ENCODE measurements around the gene SLC35E4. TPM values are rescaled to one million over a fixed set of nuclear protein-coding genes. Genes with fewer than 3 reads are reported as not detected.

Gene SLC35E4
- total and polyA plus RNA-seq, 2 experiments from 2014 or later = 2.6 to 11.3 TPM

- H3K4me1 Mint-ChIP-seq = peaks cover 15% of the 10 kb centered on the region
- H3K9me3 Mint-ChIP-seq = peaks cover 3% of the 10 kb centered on the region; the same call in 1 of the 3 replicates
- H3F3A ChIP-seq (replicated peaks; ENCODE audit: low read depth) = peaks cover 10% of the 10 kb centered on the region; the same call in 1 of the 2 replicates
- no peak overlapping the region for H3K4me2 ChIP-seq
- H3K36me3 Mint-ChIP-seq (ENCODE audit: low read depth) = no peaks in the 10 kb centered on the region
- no peak overlapping the region for H2AFZ ChIP-seq
- H3K4me3 ChIP-seq = no peak overlapping the region
- no peaks in the 10 kb centered on the region for H3K36me3 ChIP-seq (ENCODE audit: insufficient read depth)
- no peaks in the 10 kb centered on the region for H3K79me2 ChIP-seq (replicated peaks; ENCODE audit: insufficient read depth)
- TF ChIP-seq CREB1 (CRISPR knock-in tag; IDR thresholded peaks at IDR 0.05; ENCODE audit: low read depth) (no peak), JUNB (IDR thresholded peaks at IDR 0.05; ENCODE audit: unreplicated experiment) (no peak)
- H3K4me3 Mint-ChIP-seq = no peak overlapping the region
- no peak overlapping the region for H3K27ac Mint-ChIP-seq
- H3K27me3 ChIP-seq (ENCODE audit: insufficient read depth) = peaks cover 21% of the 10 kb centered on the region
- ATAC-seq (no peak), DNase-seq (ENCODE audit: low spot score) (no peak)
- H3K9me2 ChIP-seq (ENCODE audit: insufficient read depth) = no peaks in the 10 kb centered on the region
- peaks cover 14% of the 10 kb centered on the region for H3K27me3 Mint-ChIP-seq (ENCODE audit: insufficient read depth, low read depth, poor library complexity)
- peaks cover 16% of the 10 kb centered on the region for H3K4me1 ChIP-seq (ENCODE audit: insufficient read depth)
- H4K20me1 ChIP-seq (replicated peaks; ENCODE audit: insufficient read depth) = no peaks in the 10 kb centered on the region
- no peak overlapping the region for H3K27ac ChIP-seq (ENCODE audit: low read depth)
Observed at GRCh38 chr22:30665266-30665665, 29.7 kb downstream of the SLC35E4 start.

GRCh38 chr22:30665786-30666185 is 30.2 kb downstream of the SLC35E4 start:
- no peaks in the 10 kb centered on the region for H4K20me1 ChIP-seq (replicated peaks; ENCODE audit: insufficient read depth)
- no peaks in the 10 kb centered on the region for H3K36me3 ChIP-seq (ENCODE audit: insufficient read depth)
- no peak overlapping the region for H3K27ac ChIP-seq (ENCODE audit: low read depth)
- H3K4me1 Mint-ChIP-seq = peaks cover 15% of the 10 kb centered on the region
- DNase-seq (ENCODE audit: low spot score) = no peak
- H3K4me3 Mint-ChIP-seq = no peak overlapping the region
- peaks cover 21% of the 10 kb centered on the region for H3K27me3 ChIP-seq (ENCODE audit: insufficient read depth)
- no peaks in the 10 kb centered on the region for H3K9me2 ChIP-seq (ENCODE audit: insufficient read depth)
- no peak overlapping the region for H3K27ac Mint-ChIP-seq
- H3K79me2 ChIP-seq (replicated peaks; ENCODE audit: insufficient read depth) = no peaks in the 10 kb centered on the region
- H3K9me3 Mint-ChIP-seq = peaks cover 3% of the 10 kb centered on the region; the same call in 1 of the 3 replicates
- peaks cover 14% of the 10 kb centered on the region for H3K27me3 Mint-ChIP-seq (ENCODE audit: insufficient read depth, low read depth, poor library complexity)
- H2AFZ ChIP-seq = no peak overlapping the region
- no peaks in the 10 kb centered on the region for H3K36me3 Mint-ChIP-seq (ENCODE audit: low read depth)
- ATAC-seq = no peak
- peaks cover 16% of the 10 kb centered on the region for H3K4me1 ChIP-seq (ENCODE audit: insufficient read depth)
- H3K4me3 ChIP-seq = no peak overlapping the region
- peaks cover 10% of the 10 kb centered on the region; the same call in 1 of the 2 replicates for H3F3A ChIP-seq (replicated peaks; ENCODE audit: low read depth)
- H3K4me2 ChIP-seq = no peak overlapping the region
- no peak for TF ChIP-seq REST (IDR thresholded peaks at IDR 0.05; ENCODE audit: unreplicated experiment)
- no peak for TF ChIP-seq CREB1 (CRISPR knock-in tag; IDR thresholded peaks at IDR 0.05; ENCODE audit: low read depth)
- no peak for TF ChIP-seq CTCF (conservative IDR thresholded peaks at IDR 0.05; ENCODE audit: low read depth in 2 of 2)
- no peak for TF ChIP-seq ETS1 (IDR thresholded peaks at IDR 0.05)
- TF ChIP-seq ZNF331 (CRISPR knock-in tag; IDR thresholded peaks at IDR 0.05; ENCODE audit: low read depth) = no peak
- TF ChIP-seq EZH2 (IDR thresholded peaks at IDR 0.05; ENCODE audit: low read depth, unreplicated experiment) = no peak
- TF ChIP-seq ZNF462 (CRISPR knock-in tag; IDR thresholded peaks at IDR 0.05) = no peak
- no peak for TF ChIP-seq EZH2phosphoT487 (IDR thresholded peaks at IDR 0.05; ENCODE audit: unreplicated experiment)
